ENCODE data around the gene RELN.
"Not testable (repeated sequence)": the region's sequence is repeated elsewhere in the genome, so short reads cannot be mapped to it uniquely, and the experiment has no call there.

The RELN gene

DNA sequence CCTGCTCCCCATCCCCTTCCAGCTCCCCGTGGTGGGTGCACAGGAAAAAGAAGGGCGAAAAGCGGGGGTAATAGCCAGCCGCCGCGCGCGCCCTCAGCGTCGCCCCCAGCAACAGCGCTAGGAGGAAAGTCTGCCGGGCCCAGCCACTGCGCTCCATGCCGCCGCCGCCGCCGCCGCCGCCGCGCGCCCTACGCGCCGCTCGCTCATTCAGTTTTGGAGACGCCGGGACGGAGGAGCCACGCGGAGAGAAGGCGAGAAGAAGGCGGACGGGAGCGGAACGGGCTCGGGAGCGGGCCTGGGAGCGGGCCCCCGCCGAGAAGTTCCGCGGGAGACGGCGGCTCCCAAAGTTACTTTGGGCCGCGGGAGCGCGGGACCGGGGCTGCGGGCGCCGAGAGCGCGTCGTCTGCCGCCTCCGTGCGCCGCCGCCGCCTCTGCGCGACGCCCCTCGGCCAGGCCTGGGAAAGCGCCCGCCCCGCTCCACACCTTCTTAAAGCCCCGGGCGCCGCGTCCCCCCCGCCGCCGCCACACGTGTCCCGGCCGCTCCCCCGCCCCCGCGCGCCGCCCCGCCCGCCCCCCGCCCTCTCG lies at the start of gene RELN:
RELN (minus strand) TSS at position 459 of the 585 bp plus-strand sequence; CDS start at position 157, 302 bp downstream.
- peak; percentile 32 for DNase-seq

DNA sequence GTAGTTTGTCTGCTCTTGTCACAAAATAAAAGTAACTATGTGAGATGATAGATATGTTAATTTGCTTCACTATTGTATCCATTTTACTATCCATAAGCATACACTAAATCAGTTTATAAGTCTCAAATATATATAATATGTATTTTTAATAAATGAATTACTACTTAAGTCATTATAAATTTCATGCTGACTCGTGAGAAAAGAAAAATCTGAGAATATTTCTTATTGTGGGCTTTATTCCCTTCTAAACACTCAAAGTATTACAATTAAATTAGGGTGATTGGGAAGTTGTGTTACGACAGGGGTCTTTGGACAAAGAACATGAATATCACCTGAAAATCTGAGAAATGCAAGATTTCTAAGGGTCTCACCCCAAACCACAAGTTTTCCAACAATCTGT lies 48.7 kb upstream of the RELN start:
- DNase-seq, result no peak

DNA sequence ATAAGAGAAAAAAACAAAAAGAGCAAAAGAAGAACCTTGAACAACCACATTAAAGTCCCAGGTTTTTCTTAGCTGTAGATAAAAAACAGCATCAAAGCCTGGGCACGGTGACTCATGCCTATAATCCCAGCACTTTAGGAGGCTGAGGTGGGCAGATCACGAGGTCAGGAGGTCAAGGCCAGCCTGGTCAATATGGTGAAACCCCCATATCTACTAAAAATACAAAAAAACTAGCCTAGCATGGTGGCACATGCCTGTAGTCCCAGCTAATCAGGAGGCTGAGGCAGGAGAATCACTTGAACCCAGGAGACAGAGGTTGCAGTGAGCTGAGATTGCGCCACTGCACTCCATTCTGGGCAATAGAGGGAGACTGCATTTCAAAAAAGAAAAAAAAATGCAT lies 47.4 kb upstream of the RELN start:
- DNase-seq, result not testable (repeated sequence)

DNA sequence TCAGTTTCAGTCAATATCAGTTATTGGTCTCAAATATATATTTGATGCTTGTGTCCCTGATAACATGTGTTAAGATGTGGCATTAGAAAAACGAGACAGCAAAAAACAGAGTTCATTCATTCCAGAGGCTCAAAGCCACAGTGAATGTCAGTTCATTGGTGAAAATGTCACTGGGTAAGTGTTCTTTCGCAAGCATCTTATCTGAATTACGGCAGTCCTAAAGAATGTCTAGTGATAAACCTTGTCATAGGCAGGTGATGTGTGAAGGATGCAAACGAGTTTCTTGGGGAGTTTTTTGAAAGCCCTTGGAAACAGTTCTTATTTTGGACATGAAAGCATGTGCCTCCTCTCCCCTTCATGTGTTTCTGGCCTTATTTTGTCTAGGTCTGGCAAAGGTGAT lies 45.9 kb upstream of the RELN start:
- no peak for DNase-seq

DNA sequence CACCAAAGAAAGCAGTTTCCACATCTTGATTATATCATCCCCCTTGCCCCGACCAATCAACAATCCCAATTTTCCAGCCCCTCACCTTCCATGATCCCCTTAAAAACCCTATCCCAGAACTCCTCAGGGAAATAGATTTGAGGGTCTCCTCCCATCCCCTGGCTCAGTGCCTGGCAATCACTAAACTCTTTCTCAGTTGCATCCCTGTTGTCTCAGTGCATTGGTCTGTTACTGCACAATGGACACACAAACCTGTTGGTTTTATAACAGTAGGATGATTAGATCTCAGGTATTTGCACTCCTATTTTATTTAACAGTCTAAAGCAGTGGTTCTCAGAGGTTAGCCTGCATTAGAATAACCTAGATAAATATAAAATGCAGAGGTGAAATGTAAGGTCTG lies 45.2 kb upstream of the RELN start:
- DNase-seq, result no peak

DNA sequence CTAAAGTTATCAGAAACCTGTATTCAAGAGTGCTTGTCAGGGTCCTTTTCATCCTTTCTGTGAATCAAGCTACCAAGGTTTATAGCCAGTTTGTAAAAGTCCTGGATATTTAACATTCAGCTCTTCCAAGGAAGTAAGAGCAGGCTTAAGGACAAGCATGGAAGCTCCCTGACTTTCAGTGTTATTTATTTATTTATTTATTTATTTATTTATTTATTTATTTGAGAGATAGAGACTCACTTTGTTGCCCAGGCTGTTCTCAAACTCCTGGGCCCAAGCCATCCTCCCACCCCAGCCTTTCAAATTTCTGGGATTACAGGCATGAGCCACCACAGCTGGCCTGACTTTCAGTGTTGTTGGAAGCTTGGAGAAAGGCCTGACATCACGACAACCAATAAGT lies 44.4 kb upstream of the RELN start:
- DNase-seq, result no peak

DNA sequence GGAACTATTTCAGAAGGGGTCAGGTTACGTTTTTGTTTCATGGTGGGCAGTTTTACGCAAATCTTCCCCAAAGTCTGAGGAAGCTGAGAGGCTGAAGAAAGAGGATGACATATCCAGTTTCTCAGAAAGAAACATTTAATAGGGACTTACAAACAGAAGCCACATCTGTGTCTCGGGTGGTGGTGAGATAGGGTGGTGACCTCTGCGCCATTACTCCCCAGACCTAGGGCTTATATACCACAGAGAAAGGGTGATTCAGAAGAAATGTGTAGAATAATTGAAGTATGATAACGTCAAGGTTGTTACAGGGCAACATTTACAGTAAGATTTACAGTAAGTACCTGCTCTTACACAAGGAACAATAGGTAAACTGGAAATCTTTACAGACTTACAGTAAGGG lies 43.0 kb upstream of the RELN start:
- DNase-seq, result no peak

DNA sequence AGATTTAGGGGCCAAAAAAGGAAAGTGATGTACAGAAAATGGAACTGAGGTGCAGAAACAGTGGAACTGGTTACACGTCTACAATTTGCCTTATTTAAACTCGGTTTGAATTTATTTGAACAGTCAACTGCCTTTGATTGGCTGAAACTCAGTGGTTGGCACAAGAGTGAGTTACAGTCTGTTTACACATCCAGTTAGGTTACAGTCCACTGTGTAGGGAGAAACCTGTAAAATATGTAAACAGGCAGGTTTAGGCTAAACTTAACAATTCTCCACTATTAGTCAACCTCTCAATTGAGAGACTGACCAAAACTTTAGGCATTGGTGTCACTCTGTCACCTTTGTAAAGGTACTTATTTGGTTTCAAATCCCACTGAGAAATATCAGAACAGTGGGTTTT lies 40.3 kb upstream of the RELN start:
- no peak for DNase-seq

DNA sequence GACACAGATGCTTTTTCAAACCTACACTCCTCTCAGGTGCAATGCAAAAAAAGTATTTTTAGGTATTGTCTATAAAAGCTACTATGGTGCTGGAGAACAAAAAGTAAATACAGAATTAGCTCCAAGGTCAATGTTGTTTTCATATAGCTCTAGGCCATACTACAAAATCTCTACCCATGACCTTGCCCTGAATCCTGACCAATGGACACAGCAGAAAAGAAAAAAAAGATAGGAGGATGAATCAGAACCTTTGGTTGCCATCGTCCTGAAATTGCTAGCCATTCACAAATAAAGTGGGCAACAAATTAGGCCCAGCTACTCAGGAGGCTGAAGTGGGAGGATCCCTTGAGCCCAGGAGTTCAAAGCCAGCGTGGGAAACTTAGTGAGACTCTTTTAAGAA lies 35.2 kb upstream of the RELN start:
- no peak for DNase-seq

DNA sequence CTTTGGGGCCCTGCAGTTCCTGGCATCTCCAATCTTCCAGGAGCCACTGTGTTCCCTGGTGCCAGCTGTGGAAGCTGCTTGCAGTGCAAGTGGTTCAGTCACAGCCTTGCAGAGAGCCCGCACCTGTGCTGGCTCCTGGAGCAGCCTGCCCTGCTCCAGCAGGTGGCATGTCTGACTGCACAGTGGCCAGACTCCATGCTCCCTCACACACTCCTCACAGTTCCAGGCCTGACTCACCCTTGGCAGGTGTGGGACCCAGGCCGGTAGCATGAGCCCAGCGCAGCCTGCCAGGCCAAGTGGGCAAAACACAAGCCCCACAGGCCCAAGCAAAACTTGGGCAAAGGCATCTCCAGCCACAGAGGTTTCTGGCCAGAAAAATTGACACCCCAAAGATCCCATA lies 33.6 kb upstream of the RELN start:
- no peak for DNase-seq

DNA sequence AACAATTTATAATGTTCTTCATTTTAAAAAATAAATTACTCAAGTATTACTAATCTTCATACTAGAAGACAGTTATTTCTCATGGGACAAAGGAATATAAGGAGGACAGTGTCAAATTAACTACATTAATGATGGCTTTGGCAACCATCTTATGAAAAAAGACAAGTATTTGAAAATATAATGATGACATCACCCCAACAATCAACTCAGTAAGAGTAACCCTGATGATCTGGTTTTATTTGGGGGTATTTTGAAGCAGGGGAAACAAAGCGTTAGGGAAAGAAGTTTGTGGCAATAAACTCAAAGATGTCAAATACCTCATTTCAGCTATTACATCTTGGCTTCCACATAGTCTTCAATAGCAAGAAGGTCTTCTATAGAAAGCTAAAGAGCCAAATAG lies 29.0 kb upstream of the RELN start:
- DNase-seq, result no peak

DNA sequence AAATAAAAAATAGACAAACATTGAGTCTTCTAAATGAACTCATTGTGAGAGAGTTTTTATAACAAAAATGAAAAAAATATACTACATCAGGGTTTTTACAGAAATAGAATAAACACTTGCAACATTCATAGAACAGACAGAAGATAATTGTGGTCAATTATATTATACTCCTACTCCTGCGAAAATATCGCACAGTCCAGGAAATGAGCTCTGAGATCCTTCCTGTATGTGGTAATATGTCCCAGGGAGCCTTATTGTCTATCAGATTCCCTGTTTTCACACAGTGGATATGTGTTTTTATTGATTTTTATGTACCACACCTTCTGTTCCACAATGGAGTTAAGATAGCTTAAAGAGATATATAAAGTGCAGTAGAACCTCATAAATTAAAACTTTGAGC lies 27.5 kb upstream of the RELN start:
- no peak for DNase-seq

DNA sequence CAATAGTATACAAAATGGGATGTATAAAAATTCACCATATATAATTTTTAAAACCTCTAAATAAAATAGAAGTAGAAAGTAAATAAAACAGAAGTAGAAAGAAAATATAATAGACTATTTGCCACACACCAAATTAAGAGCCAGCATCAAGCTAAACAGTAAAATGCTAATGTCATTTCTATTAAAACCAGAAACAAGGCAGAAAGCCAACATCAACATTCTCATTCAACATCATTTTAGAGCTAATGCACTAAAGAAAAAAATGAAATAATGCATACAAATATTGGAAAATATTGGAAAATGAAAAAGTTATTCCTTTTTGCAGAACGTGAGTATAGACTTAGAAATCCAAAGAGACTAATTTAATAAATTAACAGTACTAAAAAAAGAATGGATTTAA lies 23.4 kb upstream of the RELN start:
- no peak for DNase-seq

DNA sequence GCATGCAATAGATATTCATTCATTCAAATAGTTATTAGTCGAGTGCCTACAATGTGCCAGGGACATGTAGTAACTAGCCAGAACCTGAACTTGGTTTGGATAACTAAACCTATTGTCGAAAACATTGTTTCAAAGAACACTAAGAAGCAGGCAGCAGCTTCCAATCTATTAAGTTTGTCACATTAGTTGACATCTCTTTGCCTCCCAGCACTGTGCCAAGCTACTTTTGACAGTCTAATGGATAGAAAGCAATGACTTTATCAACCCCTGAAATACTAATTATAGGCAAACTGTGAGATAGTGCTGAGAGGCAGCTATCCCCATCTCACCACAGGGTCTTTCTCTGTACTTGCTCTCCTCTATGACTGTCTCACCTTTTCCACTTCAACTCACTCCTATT lies 22.4 kb upstream of the RELN start:
- no peak for DNase-seq

DNA sequence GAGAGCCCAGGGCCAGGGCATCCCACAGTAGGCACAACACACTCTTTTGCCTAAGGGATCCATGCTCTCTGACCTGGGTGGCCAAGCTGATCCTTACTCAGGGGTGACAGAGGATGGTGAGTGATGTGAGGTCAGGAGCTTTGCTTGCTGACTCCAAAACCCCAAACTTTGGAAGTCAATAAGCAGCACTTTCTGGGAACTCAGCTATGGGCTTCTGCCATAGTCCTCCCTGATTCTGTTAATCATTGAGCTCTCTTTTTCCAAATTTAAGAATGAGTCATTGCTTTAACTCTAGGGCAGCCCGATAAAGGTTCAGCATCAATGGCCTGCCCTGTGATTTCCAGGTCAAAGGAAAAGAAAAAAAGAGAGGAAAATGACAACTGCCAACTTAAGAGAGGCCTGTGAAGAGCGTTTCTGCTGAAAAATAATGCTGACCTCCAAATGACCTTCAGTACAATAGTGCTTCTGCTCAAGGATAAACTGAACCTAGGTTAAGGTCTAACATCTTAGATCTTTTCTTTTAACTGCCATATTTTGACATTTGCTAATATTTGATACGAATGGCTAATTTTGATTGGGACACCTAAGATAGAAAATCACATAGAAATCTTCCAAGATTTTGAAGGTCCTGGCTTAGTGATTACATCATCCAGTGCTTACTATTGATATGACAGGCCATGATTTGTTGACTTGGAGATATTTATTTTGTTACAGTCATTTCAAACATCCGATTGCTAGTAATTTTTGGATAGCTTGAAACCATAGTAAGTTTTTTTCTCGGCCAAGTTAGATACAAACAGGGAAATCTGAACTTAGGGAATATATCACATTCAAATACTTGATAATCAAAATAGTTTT lies 20.8 kb upstream of the RELN start:
- no peak for DNase-seq

DNA sequence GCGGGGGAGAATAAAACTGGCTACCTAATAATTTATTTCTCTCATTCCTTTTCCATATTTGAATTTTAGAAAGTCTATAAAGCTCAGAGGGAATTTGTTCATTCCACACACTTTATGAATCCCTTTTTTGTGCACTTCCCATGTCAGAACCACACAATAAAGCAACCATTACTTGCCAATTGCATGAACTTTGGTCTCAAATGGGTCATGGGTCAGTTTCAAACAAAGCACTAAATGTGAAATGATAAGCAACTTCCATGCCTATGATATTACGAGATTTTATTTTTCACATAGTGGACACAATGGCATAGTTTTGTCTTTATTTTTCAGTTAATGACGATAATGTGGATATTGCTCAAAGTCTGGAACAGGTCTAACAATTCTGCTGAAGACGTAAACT lies 18.6 kb upstream of the RELN start:
- no peak for DNase-seq

DNA sequence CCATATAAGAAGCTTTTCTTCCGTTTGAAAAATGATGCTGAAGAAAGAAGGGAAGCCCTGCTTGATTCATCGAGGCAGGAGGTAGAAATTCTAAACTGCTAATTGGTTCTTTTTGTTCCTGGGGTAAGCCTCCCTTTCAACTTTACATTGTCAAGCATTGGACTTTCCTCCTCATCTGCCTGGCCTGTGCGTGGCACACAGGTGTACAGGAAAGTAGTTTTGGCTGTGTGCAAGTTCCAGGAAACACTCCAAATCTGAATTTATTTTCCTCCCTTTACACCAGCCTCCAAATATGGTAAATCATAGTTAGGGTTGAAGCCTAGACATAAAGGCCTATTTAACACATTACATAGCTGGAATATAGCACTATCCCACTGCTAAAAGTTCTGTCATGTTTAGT lies 18.2 kb upstream of the RELN start:
- no peak for DNase-seq

DNA sequence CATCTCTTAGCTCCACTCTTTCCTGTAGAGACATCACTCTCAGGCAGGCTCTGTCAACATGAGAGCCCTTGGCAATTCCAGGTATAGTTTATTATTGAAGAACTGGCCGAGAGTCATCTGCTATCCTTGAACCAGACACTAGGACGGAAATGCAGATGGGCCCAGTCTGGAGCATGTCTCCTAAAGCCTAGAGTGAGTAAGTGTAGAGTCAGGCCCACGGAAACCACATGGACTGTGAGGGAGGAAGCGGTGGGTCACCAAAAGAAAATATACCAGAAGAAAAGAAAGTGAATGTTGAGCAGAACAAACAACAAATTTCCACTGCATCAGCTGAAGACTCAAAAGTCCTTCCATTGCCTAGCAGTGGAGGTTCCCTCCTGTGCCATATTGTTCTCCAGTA lies 15.7 kb upstream of the RELN start:
- no peak for DNase-seq

DNA sequence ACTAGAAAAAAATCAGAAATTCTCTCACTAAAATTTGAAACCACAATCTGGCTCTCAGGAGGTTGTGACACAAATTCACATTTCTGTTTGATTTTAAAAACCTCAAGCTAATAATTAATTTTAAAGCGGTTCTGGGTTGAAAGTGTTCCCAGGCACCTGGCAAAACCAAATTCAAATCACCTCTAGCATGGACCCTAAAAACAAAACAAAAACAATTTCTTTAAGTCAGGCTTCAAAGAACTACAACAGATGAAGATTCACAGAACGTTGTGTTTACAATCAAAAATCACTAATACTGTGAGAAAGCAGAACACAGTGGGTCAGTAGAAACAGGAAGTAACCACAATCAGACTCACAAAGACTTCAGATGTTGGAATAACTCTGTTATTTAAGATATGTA lies 7.2 kb upstream of the RELN start:
- DNase-seq, result no peak

DNA sequence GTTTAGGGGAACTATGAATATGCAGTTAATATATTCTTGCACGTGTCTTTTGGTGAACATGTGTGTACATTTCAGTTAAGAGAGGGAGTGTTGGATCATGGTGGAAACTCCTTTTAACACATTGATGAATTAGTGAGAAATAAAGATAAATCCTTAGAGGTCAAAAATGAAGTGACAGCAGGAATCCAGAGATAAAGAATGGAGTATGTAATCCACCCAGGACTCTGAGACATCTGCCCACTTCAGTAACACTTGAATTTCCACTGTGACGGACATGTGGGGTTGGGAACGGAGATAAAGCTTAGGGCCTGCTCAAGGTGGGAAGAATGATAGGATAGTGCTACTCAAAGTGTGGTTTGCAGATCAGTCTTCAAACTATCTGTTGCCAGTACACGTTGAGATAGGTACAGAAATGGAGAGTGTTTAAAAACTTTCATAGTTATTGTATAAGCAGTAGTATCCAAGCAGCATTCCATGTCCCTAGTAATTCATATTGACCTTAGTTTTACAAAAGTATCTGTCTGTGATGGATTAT lies 6.6 kb upstream of the RELN start:
- no peak for DNase-seq

DNA sequence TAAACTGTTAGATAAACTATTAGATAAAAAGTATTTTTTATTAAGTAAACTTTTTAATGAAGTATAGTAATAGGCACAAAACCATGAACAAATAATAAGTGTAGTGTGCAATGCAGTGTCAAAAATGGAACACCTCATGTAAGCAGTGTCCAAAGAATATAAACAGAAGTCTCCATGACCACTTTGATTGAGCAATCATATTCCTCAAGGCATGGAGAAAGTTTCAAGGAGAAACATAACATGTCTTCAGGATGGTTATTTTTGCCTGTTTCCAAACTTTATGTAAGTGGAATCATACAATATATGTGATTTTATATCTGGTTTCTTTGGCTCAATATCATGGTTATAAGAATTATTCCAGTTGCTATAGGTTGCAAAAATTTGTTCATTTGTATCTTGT lies 6.1 kb upstream of the RELN start:
- no peak for DNase-seq

DNA sequence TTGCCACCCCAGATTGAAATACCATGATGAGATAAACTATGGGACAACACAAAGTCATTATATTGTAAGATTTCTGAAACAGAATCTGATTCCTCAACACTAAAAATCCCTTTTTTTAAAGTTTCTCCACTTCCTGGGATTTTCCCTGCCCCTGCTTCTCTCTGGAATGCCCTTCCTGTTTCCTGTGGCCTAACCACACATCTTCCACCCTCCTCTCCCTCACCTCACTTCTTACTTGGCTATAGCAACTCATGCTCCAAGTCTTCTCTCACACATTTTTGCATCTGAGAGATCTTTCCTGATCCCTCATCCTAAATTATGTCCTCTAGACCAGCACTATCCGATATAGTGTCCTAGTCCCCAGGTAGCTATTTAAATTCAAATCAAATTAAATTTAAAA lies 4.1 kb upstream of the RELN start:
- no peak for DNase-seq

DNA sequence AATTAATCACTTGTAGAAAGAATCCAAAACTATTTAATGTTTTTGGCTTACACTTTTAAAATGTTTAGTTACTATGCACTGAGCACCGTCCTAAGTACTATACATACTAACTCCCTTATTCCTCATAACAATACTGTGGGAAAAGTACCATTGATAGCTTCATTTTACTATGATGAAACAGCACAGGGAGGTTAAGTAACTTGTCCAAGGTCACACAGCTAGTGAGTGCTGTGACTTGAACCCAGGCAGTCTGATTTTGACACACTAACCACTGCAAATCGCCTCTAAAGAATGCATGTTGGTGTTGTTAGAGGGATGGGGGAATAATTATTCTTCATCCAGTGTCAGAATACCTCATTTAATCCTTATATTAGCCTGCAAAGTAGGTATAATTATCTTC lies 1.9 kb upstream of the RELN start:
- DNase-seq, result no peak

DNA sequence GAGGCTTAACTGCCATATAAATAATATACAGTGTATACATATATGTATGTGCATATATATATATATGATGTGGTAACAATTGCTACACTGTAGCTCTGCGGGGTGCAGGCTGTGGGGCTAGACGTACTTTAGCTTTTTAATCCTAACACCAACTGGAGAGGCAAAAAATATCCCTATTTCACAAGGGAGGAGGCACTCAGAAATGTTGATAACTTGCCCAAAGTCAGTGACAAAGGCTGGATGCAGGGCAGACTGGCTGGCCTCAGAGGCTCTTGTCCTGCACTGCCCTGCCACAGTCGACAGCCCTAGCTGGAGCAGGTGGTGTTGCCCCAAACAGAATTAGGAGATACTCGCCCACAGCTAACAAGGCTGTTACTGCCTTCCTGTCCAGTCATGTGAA lies 1.5 kb upstream of the RELN start:
- DNase-seq, result no peak

All from stimulated activated CD8-positive, alpha-beta memory T cell treated with anti-CD3 and anti-CD28 coated beads, Interleukin-4, amount 100 ng/mL, for 48 hours (primary cell).